Mesothelial cell of epicardium (in vitro differentiated cells): Measurements from ENCODE around the gene UBE2E3. TPM values are rescaled to one million over a fixed set of nuclear protein-coding genes. Genes with fewer than 3 reads are reported as not detected.

ENCODE experiments used
- DNase-seq, 2 experiments: peaks; one replicate each; pipeline ENCODE4 v3.0.0; 2021; ENCODE audit warnings: low spot score in 2 of 2; ENCODE audit not compliant: unreplicated experiment in 2 of 2
- H3K27ac Mint-ChIP-seq: 2 replicates; pipeline ENCODE4 v1.8.0; 2021; ENCODE audit warnings: mixed read lengths
- H3K27me3 Mint-ChIP-seq: 2 replicates; pipeline ENCODE4 v1.8.0; 2021; ENCODE audit warnings: low read depth, mixed read lengths
- H3K36me3 Mint-ChIP-seq: 2 replicates; pipeline ENCODE4 v1.8.0; 2021; ENCODE audit warnings: mixed read lengths
- H3K4me1 Mint-ChIP-seq: 2 replicates; pipeline ENCODE4 v1.8.0; 2021; ENCODE audit warnings: mixed read lengths
- H3K4me3 Mint-ChIP-seq: 2 replicates; pipeline ENCODE4 v1.8.0; 2021; ENCODE audit warnings: mild to moderate bottlenecking, moderate library complexity, mixed read lengths
- H3K9me3 Mint-ChIP-seq: 2 replicates; pipeline ENCODE4 v1.8.0; 2021; ENCODE audit warnings: mixed read lengths
- total RNA-seq: library from RNA; stranded (reverse); gene quantifications from 3 replicates; pipeline ENCODE4 v1.2.1, GENCODE V29; 2021
- TF ChIP-seq, protein P1 (sequence below): fragments of 200-600 bp; sonication (generic); IDR thresholded peaks from one replicate; pipeline ENCODE4 v1.5.0; 2021; ENCODE audit warnings: antibody characterized with exemption; ENCODE audit not compliant: unreplicated experiment

UBE2E3 gene
- total RNA-seq, 1 donor from 2014 or later: 112 TPM

DNA sequence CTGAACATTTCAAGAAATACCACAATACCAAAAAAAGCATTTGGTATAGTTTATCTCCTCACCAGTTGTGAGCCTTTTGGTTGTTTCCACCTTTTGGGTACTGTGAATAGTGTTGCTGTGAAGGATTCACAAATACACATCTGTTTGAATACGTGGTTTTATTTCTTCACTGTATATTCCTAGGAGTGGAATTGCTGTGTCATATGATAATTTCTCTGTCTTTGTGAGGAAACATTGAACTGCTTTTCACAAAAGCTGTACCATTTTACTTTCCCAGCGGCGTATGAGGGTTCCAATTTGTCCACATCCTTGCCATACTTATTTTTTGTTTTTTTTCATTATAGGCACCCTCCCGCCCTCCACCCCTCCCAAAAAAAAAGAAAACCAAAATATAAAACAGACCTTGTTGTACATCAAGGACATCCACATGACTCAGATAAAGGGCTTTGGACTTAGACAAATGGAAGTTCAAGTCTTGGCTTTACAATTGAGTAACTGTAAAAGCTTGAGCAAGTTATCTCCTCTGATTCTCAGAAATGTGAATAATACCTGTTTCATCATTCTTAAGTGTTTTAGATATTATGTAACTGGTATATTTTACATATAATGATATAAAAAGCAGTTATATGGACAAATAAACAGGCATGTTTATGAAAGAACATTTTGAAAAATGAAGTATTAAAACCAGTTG lies 19.0 kb downstream of the UBE2E3 start:
- no peak overlapping the region for H3K4me3 Mint-ChIP-seq
- no peak overlapping the region for H3K27ac Mint-ChIP-seq
- TF ChIP-seq, protein P1, sequence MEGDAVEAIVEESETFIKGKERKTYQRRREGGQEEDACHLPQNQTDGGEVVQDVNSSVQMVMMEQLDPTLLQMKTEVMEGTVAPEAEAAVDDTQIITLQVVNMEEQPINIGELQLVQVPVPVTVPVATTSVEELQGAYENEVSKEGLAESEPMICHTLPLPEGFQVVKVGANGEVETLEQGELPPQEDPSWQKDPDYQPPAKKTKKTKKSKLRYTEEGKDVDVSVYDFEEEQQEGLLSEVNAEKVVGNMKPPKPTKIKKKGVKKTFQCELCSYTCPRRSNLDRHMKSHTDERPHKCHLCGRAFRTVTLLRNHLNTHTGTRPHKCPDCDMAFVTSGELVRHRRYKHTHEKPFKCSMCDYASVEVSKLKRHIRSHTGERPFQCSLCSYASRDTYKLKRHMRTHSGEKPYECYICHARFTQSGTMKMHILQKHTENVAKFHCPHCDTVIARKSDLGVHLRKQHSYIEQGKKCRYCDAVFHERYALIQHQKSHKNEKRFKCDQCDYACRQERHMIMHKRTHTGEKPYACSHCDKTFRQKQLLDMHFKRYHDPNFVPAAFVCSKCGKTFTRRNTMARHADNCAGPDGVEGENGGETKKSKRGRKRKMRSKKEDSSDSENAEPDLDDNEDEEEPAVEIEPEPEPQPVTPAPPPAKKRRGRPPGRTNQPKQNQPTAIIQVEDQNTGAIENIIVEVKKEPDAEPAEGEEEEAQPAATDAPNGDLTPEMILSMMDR: no peak
- H3K27me3 Mint-ChIP-seq: no peaks in the 10 kb centered on the region
- H3K36me3 Mint-ChIP-seq: peaks cover 14% of the 10 kb centered on the region
- peaks cover 17% of the 10 kb centered on the region for H3K4me1 Mint-ChIP-seq
- DNase-seq: no peak
- peaks cover 6% of the 10 kb centered on the region for H3K9me3 Mint-ChIP-seq

DNA sequence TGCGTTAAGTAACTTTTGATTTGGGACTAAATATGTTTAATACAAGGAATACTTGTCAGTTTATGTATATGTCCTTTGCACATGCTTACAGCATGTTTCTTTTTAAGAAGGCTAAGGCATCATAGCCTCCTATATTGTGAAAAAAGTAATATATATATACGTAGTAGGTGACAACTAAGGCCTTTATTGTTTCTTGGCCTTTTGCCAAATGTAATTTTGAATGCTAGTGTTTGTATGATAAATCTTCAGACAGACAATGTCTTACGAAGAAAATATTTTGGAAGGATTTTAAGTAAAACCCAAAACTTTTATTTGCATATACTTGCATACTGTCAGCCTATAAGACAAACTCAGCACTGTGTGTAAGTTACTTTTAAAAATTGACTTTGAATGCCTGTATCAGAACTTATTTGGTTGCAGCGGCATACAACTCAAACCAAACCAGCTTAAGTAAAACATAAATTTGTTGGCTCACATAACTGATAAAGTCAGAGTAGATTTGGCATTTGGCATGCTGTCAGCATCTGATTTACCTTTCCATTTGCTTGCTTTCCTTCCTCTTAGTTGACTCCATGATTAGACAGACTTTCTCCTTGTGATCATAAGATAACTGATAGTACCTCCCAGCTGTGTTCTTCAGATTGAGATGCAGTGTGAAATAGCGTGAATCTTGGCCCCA lies 24.4 kb downstream of the UBE2E3 start:
- TF ChIP-seq, protein P1: no peak
- no peak for DNase-seq
- H3K9me3 Mint-ChIP-seq: no peaks in the 10 kb centered on the region
- H3K4me1 Mint-ChIP-seq: peaks cover 17% of the 10 kb centered on the region
- no peak overlapping the region for H3K4me3 Mint-ChIP-seq
- no peak overlapping the region for H3K27ac Mint-ChIP-seq
- no peaks in the 10 kb centered on the region for H3K27me3 Mint-ChIP-seq
- no peaks in the 10 kb centered on the region for H3K36me3 Mint-ChIP-seq

DNA sequence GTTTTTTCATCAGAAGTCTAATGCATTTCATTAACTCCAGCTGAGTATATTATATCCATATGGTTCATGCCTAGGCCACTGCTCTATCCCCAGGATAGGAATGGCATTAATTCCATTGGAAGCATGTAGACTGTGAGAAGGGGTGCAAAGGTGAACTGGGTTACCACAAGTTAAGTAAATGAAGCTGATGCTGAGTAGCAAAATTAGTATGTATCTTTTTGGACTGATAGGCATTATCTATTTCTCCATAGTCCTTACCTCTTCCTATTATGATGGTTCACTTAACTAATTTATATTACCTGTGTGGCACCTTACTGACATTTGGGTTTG lies 24.9 kb downstream of the UBE2E3 start:
- no peak overlapping the region for H3K4me3 Mint-ChIP-seq
- no peak for DNase-seq
- TF ChIP-seq, protein P1: no peak
- H3K9me3 Mint-ChIP-seq: no peaks in the 10 kb centered on the region
- no peaks in the 10 kb centered on the region for H3K36me3 Mint-ChIP-seq
- peaks cover 20% of the 10 kb centered on the region for H3K4me1 Mint-ChIP-seq
- no peak overlapping the region for H3K27ac Mint-ChIP-seq
- no peaks in the 10 kb centered on the region for H3K27me3 Mint-ChIP-seq

DNA sequence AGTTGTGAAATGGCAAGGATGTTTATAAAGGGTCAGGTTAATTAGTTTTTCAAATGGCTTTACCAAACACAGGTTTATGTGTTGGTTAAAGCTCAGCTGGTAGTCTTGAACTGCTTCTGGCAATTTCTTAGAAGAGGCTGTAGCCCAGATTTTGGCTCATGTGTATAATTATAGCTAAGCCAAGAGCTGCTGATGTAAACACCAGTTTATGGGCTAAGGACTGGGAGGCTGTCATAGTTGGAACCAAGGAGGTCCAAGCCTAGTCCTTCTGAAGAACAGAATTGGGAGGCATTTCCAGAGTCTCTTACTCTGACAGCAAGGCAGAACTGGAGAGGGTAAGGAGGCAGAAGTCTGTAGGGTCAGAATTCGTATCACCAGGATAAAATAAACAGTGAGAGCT lies 25.4 kb downstream of the UBE2E3 start:
- TF ChIP-seq, protein P1: no peak
- no peak overlapping the region for H3K27ac Mint-ChIP-seq
- H3K36me3 Mint-ChIP-seq: no peaks in the 10 kb centered on the region
- no peak overlapping the region for H3K4me3 Mint-ChIP-seq
- no peak for DNase-seq
- H3K4me1 Mint-ChIP-seq: peaks cover 25% of the 10 kb centered on the region
- no peaks in the 10 kb centered on the region for H3K27me3 Mint-ChIP-seq
- H3K9me3 Mint-ChIP-seq: no peaks in the 10 kb centered on the region

- Mint-ChIP-seq H3K4me1 (peaks cover 28% of the 10 kb centered on the region), H3K4me3 (no peak overlapping the region), H3K36me3 (no peaks in the 10 kb centered on the region), H3K9me3 (no peaks in the 10 kb centered on the region), H3K27me3 (no peaks in the 10 kb centered on the region), H3K27ac (no peak overlapping the region)
- TF ChIP-seq, protein P1: no peak
- no peak for DNase-seq
Observed at GRCh38 chr2:181007086-181007837, 26.9 kb downstream of the UBE2E3 start.
